Measurements from ENCODE around the gene DCST2.

The DCST2 gene

DNA sequence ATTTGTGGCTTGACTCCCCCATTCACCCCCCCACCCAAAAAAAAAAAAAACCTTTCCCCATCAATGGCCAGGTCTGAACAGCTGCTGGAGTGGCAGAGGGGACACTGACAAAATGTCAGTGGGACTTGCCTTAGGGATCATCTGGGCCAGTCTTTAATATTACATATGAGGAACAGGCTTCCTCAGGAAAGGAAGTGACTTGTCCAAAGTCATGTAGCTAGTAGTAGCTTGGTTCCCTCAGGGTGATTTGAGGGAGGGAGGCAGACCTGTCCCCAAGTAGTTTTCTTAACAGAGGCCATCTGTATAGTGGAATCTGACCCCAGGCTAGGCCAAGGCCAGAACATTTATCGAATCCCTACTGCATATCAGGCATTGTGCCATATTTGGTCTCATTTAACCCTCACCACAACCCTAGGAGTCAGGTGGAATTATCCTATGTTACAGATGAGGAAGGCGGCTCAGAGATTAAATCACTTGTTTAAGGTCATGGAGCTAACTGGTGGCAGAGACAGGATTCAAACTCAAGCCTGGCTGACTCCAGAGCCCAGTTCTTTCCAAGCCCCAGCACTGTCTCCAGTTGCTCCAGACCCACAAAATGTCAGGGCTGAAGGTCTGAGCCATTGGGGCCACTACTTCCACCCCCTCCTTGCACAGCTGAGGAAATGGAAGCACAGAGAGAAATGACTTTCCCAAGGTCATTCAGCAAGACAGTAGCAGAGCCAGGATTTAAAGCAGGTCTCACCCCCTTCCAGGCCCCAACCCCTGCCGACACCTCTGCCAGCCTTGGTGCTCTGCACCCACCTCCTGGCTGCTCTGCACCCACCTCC is 20.6 kb downstream of the DCST2 start:
- H3K27me3 ChIP-seq (ENCODE audit: insufficient read depth, poor library complexity, severe bottlenecking): no peaks in the 10 kb centered on the region
- peak overlapping the region; percentile 94 for H3K27ac ChIP-seq (replicated peaks)
- TF ChIP-seq SPI1 (IDR thresholded peaks at IDR 0.05; ENCODE audit: borderline replicate concordance, low read depth) (peak; percentile 79), GABPA (IDR thresholded peaks at IDR 0.05; ENCODE audit: low read depth) (no peak), POLR2AphosphoS5 (IDR thresholded peaks at IDR 0.05; ENCODE audit: low read depth) (no peak)
- TF ChIP-seq, protein P1, sequence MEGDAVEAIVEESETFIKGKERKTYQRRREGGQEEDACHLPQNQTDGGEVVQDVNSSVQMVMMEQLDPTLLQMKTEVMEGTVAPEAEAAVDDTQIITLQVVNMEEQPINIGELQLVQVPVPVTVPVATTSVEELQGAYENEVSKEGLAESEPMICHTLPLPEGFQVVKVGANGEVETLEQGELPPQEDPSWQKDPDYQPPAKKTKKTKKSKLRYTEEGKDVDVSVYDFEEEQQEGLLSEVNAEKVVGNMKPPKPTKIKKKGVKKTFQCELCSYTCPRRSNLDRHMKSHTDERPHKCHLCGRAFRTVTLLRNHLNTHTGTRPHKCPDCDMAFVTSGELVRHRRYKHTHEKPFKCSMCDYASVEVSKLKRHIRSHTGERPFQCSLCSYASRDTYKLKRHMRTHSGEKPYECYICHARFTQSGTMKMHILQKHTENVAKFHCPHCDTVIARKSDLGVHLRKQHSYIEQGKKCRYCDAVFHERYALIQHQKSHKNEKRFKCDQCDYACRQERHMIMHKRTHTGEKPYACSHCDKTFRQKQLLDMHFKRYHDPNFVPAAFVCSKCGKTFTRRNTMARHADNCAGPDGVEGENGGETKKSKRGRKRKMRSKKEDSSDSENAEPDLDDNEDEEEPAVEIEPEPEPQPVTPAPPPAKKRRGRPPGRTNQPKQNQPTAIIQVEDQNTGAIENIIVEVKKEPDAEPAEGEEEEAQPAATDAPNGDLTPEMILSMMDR (IDR thresholded peaks at IDR 0.05; ENCODE audit: insufficient read depth, low read length): no peak
- TF ChIP-seq, protein P2, sequence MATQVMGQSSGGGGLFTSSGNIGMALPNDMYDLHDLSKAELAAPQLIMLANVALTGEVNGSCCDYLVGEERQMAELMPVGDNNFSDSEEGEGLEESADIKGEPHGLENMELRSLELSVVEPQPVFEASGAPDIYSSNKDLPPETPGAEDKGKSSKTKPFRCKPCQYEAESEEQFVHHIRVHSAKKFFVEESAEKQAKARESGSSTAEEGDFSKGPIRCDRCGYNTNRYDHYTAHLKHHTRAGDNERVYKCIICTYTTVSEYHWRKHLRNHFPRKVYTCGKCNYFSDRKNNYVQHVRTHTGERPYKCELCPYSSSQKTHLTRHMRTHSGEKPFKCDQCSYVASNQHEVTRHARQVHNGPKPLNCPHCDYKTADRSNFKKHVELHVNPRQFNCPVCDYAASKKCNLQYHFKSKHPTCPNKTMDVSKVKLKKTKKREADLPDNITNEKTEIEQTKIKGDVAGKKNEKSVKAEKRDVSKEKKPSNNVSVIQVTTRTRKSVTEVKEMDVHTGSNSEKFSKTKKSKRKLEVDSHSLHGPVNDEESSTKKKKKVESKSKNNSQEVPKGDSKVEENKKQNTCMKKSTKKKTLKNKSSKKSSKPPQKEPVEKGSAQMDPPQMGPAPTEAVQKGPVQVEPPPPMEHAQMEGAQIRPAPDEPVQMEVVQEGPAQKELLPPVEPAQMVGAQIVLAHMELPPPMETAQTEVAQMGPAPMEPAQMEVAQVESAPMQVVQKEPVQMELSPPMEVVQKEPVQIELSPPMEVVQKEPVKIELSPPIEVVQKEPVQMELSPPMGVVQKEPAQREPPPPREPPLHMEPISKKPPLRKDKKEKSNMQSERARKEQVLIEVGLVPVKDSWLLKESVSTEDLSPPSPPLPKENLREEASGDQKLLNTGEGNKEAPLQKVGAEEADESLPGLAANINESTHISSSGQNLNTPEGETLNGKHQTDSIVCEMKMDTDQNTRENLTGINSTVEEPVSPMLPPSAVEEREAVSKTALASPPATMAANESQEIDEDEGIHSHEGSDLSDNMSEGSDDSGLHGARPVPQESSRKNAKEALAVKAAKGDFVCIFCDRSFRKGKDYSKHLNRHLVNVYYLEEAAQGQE (IDR thresholded peaks at IDR 0.05; ENCODE audit: insufficient replicate concordance, low read depth): no peak
- peak in 1 of 2 experiments; percentile 36 for DNase-seq (ENCODE audit: low read depth in 1 of 2, low spot score in 1 of 2)
- no peak overlapping the region for H3K4me3 ChIP-seq (replicated peaks; ENCODE audit: insufficient read depth, low read length)

DNA sequence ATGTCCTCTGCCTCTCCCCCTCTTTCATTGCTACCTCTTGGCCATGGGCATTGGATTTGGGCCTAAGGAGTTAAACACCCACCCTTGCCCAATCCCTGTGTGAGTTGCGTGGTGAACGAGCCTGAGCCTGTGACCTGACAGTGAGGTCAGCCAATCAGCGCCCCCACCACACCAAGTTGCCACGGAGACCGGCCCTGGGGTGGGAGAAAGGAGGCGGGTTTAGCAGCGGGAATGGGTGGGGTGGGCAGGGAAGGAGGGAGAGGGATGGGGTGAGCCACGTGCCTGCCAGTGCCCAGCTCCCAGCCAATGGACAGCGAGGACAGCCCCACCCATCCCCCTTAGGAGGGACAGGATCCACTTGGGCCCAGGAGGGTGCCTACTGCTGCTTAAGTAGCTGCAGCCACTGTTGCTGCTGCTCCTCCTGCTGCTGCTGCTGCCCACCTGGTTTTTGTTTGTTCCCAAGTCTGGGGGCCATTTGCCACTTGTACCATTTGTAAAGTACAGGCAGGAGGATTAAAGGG is 21.5 kb downstream of the DCST2 start:
- peak; percentile 71 to 79 for DNase-seq (ENCODE audit: low read depth in 1 of 2, low spot score in 1 of 2)
- Histone ChIP-seq H3K27me3 (ENCODE audit: insufficient read depth, poor library complexity, severe bottlenecking) (no peaks in the 10 kb centered on the region), H3K27ac (replicated peaks) (peak overlapping the region; percentile 94), H3K4me3 (replicated peaks; ENCODE audit: insufficient read depth, low read length) (no peak overlapping the region)
- TF ChIP-seq POLR2AphosphoS5 (IDR thresholded peaks at IDR 0.05; ENCODE audit: low read depth) (no peak), SPI1 (IDR thresholded peaks at IDR 0.05; ENCODE audit: borderline replicate concordance, low read depth) (no peak), GABPA (IDR thresholded peaks at IDR 0.05; ENCODE audit: low read depth) (no peak)
- TF ChIP-seq, protein P1 (IDR thresholded peaks at IDR 0.05; ENCODE audit: insufficient read depth, low read length): no peak
- TF ChIP-seq, protein P2 (IDR thresholded peaks at IDR 0.05; ENCODE audit: insufficient replicate concordance, low read depth): no peak

DNA sequence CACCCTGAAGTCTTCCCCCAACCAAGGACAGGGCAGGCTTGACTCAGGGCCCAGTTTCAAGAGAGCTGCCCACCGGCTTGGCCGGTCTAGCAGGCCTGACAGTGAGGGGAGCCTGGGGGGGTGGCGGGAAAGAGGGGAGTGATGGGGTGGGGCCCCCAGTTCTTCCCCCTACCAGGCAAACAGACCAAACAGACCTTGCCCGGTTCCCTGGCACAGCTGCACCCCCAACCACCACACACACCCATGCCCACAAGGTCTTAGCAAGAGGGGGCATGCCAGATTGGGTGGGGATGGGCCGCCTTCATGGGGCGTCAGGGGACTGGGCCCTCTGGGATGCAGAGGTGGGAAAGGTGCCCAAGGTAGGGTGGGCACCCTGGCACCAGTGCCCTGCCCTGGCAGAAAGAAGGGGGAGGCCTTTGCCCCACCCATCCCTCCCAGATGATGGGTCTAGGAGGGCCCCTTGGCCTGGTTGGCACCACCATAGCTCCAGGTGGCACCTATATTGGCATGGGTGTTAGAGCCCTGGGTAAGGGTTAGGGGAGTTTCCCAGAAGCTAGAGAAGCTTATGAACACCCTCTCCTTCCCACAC is 22.1 kb downstream of the DCST2 start:
- Histone ChIP-seq H3K27me3 (ENCODE audit: insufficient read depth, poor library complexity, severe bottlenecking) (no peaks in the 10 kb centered on the region), H3K27ac (replicated peaks) (peak overlapping the region; percentile 94), H3K4me3 (replicated peaks; ENCODE audit: insufficient read depth, low read length) (peak overlapping the region; percentile 76; the same call in 1 of the 2 replicates)
- DNase-seq (ENCODE audit: low read depth in 1 of 2, low spot score in 1 of 2): peak in 1 of 2 experiments; percentile 22
- TF ChIP-seq SPI1 (IDR thresholded peaks at IDR 0.05; ENCODE audit: borderline replicate concordance, low read depth) (no peak), POLR2AphosphoS5 (IDR thresholded peaks at IDR 0.05; ENCODE audit: low read depth) (no peak), GABPA (IDR thresholded peaks at IDR 0.05; ENCODE audit: low read depth) (no peak)
- TF ChIP-seq, protein P1 (IDR thresholded peaks at IDR 0.05; ENCODE audit: insufficient read depth, low read length): no peak
- TF ChIP-seq, protein P2 (IDR thresholded peaks at IDR 0.05; ENCODE audit: insufficient replicate concordance, low read depth): no peak
